Astrocyte of the cerebellum (primary cell): ENCODE measurements around the gene BANP.
"Not testable (repeated sequence)": the region's sequence is repeated elsewhere in the genome, so short reads cannot be mapped to it uniquely, and the experiment has no call there.

Experiments
- DNase-seq: peaks from one replicate; pipeline ENCODE4 v3.0.0-alpha.2; 2011; ENCODE audit warnings: low read depth
- H3K4me3 ChIP-seq: 2 replicates; pipeline ENCODE4 v1.5.1; 2011; ENCODE audit warnings: mild to moderate bottlenecking, low read depth, low read length, moderate library complexity
- in situ Hi-C: cut with HindIII; loops from 2 replicates; pipeline ENCODE4 v1.10.0; 2017; ENCODE audit warnings: low sequenced_read_pairs
- TF ChIP-seq, protein P1 (sequence below): IDR thresholded peaks from 2 replicates; pipeline ENCODE4 v1.5.1; 2012; ENCODE audit warnings: low read length, low read depth, moderate library complexity, mild to moderate bottlenecking; ENCODE audit errors: missing control alignments

Gene BANP

DNA sequence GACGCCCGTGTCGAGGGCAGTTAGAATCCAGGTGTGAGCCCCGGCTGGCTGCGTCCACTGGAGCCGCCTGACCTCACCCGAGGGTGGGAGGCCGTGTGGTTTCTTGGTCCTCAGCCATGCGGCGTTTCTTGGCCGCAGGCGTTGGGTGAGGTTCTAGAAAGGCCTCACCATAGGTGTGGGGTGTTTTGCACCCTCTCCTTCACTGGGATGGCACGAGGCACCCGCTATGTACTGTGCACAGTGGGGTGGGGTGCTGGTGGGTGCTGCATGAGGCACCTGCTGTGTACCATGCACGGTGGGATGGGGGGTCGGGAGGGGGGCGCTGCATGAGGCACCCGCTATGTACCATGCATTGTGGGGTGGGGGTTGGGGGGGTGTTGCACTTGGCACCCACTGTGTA lies 169.6 kb downstream of the BANP start:
- TF ChIP-seq, protein P1, sequence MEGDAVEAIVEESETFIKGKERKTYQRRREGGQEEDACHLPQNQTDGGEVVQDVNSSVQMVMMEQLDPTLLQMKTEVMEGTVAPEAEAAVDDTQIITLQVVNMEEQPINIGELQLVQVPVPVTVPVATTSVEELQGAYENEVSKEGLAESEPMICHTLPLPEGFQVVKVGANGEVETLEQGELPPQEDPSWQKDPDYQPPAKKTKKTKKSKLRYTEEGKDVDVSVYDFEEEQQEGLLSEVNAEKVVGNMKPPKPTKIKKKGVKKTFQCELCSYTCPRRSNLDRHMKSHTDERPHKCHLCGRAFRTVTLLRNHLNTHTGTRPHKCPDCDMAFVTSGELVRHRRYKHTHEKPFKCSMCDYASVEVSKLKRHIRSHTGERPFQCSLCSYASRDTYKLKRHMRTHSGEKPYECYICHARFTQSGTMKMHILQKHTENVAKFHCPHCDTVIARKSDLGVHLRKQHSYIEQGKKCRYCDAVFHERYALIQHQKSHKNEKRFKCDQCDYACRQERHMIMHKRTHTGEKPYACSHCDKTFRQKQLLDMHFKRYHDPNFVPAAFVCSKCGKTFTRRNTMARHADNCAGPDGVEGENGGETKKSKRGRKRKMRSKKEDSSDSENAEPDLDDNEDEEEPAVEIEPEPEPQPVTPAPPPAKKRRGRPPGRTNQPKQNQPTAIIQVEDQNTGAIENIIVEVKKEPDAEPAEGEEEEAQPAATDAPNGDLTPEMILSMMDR: no peak
- no peak overlapping the region for H3K4me3 ChIP-seq

DNA sequence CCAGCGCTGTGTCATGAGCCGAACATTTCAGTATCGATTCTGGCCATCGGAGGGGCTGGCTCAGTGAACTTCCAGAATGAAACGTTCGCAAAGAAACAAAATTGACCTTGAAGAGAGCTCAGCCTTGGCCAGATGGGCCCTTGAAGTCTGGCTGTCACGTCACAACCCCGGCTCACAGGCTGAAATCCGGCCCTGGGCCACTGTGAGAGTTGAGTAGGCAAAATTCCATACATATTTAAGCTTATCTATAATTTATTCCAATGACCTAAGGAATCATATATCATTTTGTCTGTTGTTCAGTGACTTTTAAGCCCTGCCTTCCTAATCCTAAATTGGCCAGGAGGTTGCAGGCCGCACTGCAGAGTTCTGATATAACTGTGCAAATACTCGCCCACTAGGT lies 170.2 kb downstream of the BANP start:
- DNase-seq: peak; percentile 11
- in situ Hi-C loops, H3K4me3 ChIP-seq: not testable (repeated sequence)

More for the DNA sequence above, 169.6 kb downstream of the BANP start:
- no peak for DNase-seq
- in situ Hi-C loops: no loop called here

DNA sequence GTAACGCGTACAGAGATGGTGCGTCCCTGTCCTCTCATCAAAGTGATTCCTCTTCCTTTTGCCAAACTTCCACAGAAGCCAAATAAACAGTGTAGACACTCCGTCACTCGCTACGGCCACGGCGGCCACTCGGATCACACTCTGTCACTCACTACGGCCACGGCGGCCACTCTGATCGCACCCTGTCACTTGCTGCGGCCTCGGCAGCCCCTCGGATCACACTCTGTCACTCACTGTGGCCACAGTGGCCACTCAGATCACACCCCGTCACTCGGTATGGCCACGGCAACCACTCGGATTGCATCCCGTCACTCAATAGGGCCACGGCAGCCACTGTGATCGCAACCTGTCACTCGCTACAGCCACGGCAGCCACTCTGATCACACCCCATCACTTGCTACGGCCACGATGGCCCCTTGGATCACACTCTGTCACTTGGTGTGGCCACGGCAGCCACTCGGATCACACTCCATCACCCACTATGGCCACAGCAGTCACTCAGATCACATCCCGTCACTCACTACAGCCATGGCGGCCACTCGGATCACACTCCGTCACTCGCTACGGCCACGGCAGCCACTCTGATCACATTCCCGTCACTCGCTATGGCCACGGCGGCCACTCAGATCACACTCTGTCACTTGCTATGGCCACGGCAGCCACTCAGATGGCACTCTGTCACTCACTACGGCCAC lies 170.8 kb downstream of the BANP start:
- DNase-seq: no peak
- TF ChIP-seq, protein P1: no peak
- H3K4me3 ChIP-seq: no peak overlapping the region
- in situ Hi-C loops: no loop called here
